Measurements from ENCODE around the gene CLDN8.

The CLDN8 gene

GRCh38 chr21:30216041-30216723, at the start of gene CLDN8:
Gene CLDN8 (minus strand): TSS chr21:30216097. CDS start chr21:30215925, 172 bp downstream.
- no peak within 1 kb of the TSS for H3K4me3 ChIP-seq (ENCODE audit: low read depth, low read length)

DNA sequence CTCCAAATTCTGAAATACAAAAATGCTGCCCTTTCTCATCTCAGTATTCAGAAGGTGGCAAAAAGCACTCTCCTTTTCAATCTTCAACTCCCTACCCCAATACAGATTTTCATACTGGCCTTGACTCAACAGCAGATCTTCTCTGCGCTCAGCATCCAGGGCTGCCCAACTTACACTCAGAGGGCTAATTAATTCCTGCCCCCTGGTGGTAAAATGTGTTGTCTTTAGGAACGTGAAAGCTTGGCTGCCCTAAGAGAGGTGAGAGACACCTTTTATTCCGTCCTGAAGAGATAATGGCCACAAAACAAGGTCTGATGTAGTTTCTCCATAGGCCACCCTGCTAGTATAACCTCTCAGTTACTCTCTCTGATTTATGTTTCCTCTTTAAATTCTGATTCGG, 41.9 kb upstream of the CLDN8 start:
- DNase-seq (ENCODE audit: low read depth), result no peak
- TF ChIP-seq, protein P1, sequence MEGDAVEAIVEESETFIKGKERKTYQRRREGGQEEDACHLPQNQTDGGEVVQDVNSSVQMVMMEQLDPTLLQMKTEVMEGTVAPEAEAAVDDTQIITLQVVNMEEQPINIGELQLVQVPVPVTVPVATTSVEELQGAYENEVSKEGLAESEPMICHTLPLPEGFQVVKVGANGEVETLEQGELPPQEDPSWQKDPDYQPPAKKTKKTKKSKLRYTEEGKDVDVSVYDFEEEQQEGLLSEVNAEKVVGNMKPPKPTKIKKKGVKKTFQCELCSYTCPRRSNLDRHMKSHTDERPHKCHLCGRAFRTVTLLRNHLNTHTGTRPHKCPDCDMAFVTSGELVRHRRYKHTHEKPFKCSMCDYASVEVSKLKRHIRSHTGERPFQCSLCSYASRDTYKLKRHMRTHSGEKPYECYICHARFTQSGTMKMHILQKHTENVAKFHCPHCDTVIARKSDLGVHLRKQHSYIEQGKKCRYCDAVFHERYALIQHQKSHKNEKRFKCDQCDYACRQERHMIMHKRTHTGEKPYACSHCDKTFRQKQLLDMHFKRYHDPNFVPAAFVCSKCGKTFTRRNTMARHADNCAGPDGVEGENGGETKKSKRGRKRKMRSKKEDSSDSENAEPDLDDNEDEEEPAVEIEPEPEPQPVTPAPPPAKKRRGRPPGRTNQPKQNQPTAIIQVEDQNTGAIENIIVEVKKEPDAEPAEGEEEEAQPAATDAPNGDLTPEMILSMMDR (IDR thresholded peaks at IDR 0.05; ENCODE audit: low read depth, low read length, missing control alignments), result peak; percentile 9
- H3K4me3 ChIP-seq (ENCODE audit: low read depth, low read length), result no peak overlapping the region

More at GRCh38 chr21:30216041-30216723, at the start of gene CLDN8:
- no peak for DNase-seq (ENCODE audit: low read depth)
- TF ChIP-seq, protein P1 (IDR thresholded peaks at IDR 0.05; ENCODE audit: low read depth, low read length, missing control alignments), result no peak

DNA sequence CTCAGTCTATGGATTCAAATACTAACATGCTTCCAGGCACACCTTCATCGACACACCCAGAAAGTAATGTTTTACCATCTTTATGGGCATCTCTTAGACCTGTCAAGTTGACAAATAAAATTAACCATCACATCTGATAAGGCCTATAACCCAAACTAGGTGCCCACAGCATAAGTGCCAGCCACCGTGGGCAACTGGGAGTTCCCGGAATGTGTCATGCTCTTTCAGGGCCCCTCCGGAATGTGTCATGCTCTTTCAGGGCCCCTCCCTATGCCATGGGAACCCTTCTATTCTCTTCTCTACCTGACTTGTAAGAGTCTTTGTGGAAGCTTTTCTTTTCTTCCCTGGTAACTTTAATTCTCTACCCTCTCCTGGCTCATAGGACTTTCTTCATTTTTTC, 40.2 kb upstream of the CLDN8 start:
- TF ChIP-seq, protein P1 (IDR thresholded peaks at IDR 0.05; ENCODE audit: low read depth, low read length, missing control alignments), result no peak
- H3K4me3 ChIP-seq (ENCODE audit: low read depth, low read length), result no peak overlapping the region
- DNase-seq (ENCODE audit: low read depth), result no peak

DNA sequence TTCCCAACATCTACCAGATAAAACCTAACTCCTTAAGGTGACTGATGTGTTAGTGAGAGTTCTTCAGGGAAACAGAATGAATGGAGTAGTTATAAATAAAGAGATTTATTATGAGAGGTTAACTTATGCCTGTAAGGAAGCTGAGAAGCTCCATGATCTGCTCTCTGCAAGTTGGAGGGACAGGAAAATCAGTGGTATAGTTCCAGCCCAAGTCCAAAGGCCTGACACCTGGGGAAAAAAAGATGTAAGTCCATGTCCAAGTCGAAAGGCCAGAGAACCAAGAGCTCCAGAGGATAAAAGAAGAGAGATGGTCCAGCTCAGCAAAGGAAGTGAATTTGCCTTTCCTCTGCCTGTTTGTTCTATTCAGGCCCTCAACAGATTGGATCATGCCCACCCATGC, 39.8 kb upstream of the CLDN8 start:
- TF ChIP-seq, protein P1 (IDR thresholded peaks at IDR 0.05; ENCODE audit: low read depth, low read length, missing control alignments), result no peak
- H3K4me3 ChIP-seq (ENCODE audit: low read depth, low read length), result no peak overlapping the region
- DNase-seq (ENCODE audit: low read depth), result no peak

- DNase-seq (ENCODE audit: low read depth), result no peak
- TF ChIP-seq, protein P1 (IDR thresholded peaks at IDR 0.05; ENCODE audit: low read depth, low read length, missing control alignments), result no peak
- no peak overlapping the region for H3K4me3 ChIP-seq (ENCODE audit: low read depth, low read length)
These were observed 35.9 kb upstream of the CLDN8 start for GRCh38 chr21:30251781-30252180.

GRCh38 chr21:30249936-30250335, 34.0 kb upstream of the CLDN8 start:
- TF ChIP-seq, protein P1 (IDR thresholded peaks at IDR 0.05; ENCODE audit: low read depth, low read length, missing control alignments), result no peak
- DNase-seq (ENCODE audit: low read depth), result no peak

DNA sequence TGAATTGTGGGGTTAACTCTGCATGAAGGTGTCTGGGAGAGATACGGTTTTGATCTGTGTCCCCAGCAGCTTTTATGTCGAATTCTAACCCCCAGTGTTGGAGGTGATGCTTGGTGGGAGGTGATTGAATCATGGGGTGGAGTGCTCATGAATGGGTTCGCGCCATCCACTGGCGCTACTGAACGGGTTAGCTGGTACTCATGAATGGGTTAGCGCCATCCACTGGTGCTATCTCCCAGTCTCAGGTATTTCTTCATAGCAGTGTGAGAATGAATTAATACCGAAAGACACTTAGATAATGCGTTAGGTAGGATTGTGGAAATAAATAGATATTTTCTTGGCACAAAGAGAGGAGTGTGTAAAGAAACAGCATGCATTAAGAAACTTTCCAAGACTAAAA, 32.9 kb upstream of the CLDN8 start:
- TF ChIP-seq, protein P1 (IDR thresholded peaks at IDR 0.05; ENCODE audit: low read depth, low read length, missing control alignments), result no peak
- DNase-seq (ENCODE audit: low read depth), result no peak
- no peak overlapping the region for H3K4me3 ChIP-seq (ENCODE audit: low read depth, low read length)

More at GRCh38 chr21:30249936-30250335, 34.0 kb upstream of the CLDN8 start:
- H3K4me3 ChIP-seq (ENCODE audit: low read depth, low read length), result no peak overlapping the region

Data from GM12864 (cell line).